Lower leg skin (tissue), 4 donors: Measurements from ENCODE around the gene PSEN2. TPM values are rescaled to one million over a fixed set of nuclear protein-coding genes. Genes with fewer than 3 reads are reported as not detected.

ENCODE experiments used
- DNase-seq, 2 donors: peaks; one replicate each; pipeline ENCODE4 v3.0.0-alpha.2; 2019; ENCODE audit warnings: low spot score in 2 of 2
- H3K4me3 ChIP-seq: fragments of 200-600 bp; sonication (generic); 2 replicates; pipeline ENCODE4 v1.5.1; 2017; ENCODE audit warnings: mild to moderate bottlenecking, low read depth; ENCODE audit not compliant: poor library complexity, severe bottlenecking
- POLR2A ChIP-seq, 2 donors: fragments of 450-650 bp; IDR thresholded peaks; one replicate each; pipeline ENCODE4 v1.6.1; 2016 to 2017; ENCODE audit warnings: antibody characterized with exemption in 2 of 2, mild to moderate bottlenecking in 1 of 2, moderate library complexity in 1 of 2
- WGBS, 2 donors: methylation state at CpG; one replicate each; pipeline ENCODE4 v1.1.5; 2018; 5-methylcytosine and 5-hydroxymethylcytosine counted together
- intact Hi-C: fragments of 100-400 bp; cut with DNase I; formaldehyde crosslinking; loops from one replicate; pipeline ENCODE4 v1.15.0; 2023; ENCODE audit warnings: low total_unique reads
- total RNA-seq, 4 donors: library from RNA; depleted of rRNA; stranded (reverse); fragments of >200 nt; gene quantifications; one replicate each; pipeline ENCODE4 v1.1.0, GENCODE V29; 2016
- TF ChIP-seq, protein P1 (sequence below), 3 donors: fragments of 450-650 bp; IDR thresholded peaks; one replicate each; pipeline ENCODE4 v1.5.1; 2016; ENCODE audit warnings: antibody characterized with exemption in 3 of 3, mild to moderate bottlenecking in 3 of 3, moderate library complexity in 2 of 3

PSEN2 gene
- total RNA-seq, 4 donors from 2014 or later, result 10.9 to 36.0 (median 23.2) TPM

DNA sequence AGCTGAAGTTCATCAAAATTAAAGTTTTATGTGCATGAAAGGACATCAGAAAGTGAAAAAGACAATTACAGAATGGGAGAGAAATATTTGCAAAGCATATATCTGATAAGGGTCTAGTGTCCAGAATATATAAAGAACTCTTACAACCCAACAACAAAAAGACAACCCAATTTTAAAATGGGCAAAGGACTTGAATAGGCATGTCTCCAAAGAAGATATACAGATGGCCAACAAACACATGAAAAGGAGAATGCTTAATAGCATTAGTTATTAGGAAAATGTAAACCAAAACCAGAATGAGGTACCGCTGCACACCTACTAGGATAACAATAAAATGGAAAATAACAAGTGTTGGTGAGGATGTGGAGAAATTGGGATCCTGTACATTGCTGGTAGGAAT lies 1.7 kb upstream of the PSEN2 start:
- no peak overlapping the region for H3K4me3 ChIP-seq
- WGBS, 2 donors, result 97 to 100% methylated on average over 1 of the region's 1 CpG
- TF ChIP-seq POLR2A (IDR thresholded peaks at IDR 0.05), result no peak
- TF ChIP-seq, protein P1, sequence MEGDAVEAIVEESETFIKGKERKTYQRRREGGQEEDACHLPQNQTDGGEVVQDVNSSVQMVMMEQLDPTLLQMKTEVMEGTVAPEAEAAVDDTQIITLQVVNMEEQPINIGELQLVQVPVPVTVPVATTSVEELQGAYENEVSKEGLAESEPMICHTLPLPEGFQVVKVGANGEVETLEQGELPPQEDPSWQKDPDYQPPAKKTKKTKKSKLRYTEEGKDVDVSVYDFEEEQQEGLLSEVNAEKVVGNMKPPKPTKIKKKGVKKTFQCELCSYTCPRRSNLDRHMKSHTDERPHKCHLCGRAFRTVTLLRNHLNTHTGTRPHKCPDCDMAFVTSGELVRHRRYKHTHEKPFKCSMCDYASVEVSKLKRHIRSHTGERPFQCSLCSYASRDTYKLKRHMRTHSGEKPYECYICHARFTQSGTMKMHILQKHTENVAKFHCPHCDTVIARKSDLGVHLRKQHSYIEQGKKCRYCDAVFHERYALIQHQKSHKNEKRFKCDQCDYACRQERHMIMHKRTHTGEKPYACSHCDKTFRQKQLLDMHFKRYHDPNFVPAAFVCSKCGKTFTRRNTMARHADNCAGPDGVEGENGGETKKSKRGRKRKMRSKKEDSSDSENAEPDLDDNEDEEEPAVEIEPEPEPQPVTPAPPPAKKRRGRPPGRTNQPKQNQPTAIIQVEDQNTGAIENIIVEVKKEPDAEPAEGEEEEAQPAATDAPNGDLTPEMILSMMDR (IDR thresholded peaks at IDR 0.05), result no peak
- intact Hi-C loops, result no loop called here
- DNase-seq, result no peak

GRCh38 chr1:226870026-226870400 lies 403 bp upstream of the PSEN2 start:
- 21 to 26% methylated on average over 7 of the region's 7 CpGs for WGBS, 2 donors
- TF ChIP-seq, protein P1 (IDR thresholded peaks at IDR 0.05), result no peak
- TF ChIP-seq POLR2A (IDR thresholded peaks at IDR 0.05), result no peak
- H3K4me3 ChIP-seq, result peak overlapping the region; percentile 46
- intact Hi-C loops, result no loop called here
- no peak for DNase-seq

DNA sequence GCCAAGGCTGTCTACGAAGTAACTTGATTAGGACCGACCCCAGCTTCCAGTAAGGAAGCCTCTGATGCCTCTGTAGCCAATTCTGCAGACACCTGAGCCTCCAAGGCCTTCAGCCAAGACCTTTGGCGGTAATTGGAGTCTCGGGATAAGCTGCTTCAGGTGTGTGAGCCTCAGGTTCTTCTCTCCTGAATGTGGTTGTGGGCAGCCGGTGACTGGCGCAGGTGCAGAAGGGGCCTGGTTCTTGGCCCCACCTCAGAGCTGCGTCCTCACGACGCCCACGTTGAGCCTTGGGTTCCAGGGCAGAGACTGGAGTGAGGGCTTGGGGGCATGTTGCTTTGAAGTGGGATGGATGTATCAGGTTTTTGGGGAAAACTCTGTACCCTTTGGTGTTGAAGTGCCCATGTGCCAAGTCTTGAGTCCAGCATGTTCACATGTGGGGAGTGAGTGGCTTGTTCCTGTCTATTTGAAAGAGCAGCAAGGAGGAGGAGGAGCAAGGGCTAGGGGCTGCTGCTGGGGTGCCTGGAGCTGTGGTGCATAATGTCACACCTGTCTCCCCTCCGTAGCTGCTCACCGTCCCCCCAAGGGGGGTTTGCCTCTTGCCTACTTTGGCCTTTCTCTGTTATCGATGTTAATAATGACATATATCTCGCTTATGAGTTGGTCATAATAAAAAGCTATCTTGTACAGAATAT lies 1.4 kb downstream of the PSEN2 start:
- intact Hi-C loops, result no loop called here
- TF ChIP-seq POLR2A (IDR thresholded peaks at IDR 0.05), result no peak
- TF ChIP-seq, protein P1 (IDR thresholded peaks at IDR 0.05), result no peak
- peak in 1 of 2 donors; percentile 77 for DNase-seq
- WGBS, 2 donors, result 82 to 83% methylated on average over 12 to 14 of the region's 14 CpGs
- no peak overlapping the region for H3K4me3 ChIP-seq

GRCh38 chr1:226872437-226872836 lies 2.0 kb downstream of the PSEN2 start:
- TF ChIP-seq POLR2A (IDR thresholded peaks at IDR 0.05), result no peak
- TF ChIP-seq, protein P1 (IDR thresholded peaks at IDR 0.05), result no peak
- H3K4me3 ChIP-seq, result no peak overlapping the region
- peak in 1 of 2 donors; percentile 23 for DNase-seq
- 82 to 83% methylated on average over 7 of the region's 7 CpGs for WGBS, 2 donors
- intact Hi-C loops, result no loop called here

DNA sequence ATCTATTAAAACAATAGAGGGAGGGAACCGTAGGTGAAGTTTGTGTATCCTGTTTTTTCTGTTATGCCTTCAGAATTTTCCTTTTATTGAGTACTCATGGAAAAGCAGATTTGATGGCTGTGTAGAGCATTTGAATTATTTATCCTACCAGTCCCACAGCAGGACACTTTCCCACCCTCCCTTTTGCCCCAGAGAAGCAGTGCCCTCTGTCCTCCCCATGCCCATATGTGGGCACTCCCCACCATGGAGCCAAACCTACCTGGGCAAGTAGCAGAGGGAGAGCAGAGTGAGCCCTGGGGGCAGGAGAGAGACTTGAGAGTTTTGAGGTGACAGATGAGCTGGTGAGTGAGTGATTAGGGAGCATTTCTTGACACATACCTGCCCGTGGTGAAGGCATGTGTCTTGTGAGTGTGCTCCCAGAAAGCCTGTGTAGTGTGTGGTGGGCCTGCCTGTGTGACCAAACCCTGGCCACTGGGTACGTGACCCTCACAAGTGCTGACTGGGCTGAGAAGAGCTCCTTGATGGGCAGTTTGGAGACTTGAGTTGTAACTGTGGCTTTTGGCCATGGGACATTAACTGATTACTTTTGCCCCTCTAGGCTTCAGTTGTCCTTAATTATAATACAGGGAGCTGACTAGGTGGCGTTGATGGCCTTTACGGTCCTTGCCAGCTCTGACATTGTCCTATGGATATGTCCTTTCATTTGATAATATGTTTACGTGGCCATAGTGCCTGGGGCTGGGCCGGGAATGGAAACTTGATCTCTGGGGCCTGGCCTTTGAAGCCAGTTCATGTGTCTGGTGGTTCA lies 3.6 kb downstream of the PSEN2 start:
- no peak for TF ChIP-seq POLR2A (IDR thresholded peaks at IDR 0.05)
- TF ChIP-seq, protein P1 (IDR thresholded peaks at IDR 0.05), result no peak
- H3K4me3 ChIP-seq, result no peak overlapping the region
- peak in 1 of 2 donors; percentile 67 for DNase-seq
- intact Hi-C loops, result no loop called here
- 84 to 92% methylated on average over 7 of the region's 7 CpGs for WGBS, 2 donors
